Measurements from ENCODE around the gene FOXO3.
A peak's percentile ranks its signal among the peaks of the same experiment; 100 is the strongest.

Gene FOXO3

GRCh38 chr6:108597572-108598304 lies 37.0 kb downstream of the FOXO3 start:
- no peaks in the 10 kb centered on the region for H3K9me3 ChIP-seq (ENCODE audit: control insufficient read depth in 2 of 2, low read length in 2 of 2)
- peaks cover 44% of the 10 kb centered on the region for H3K4me1 ChIP-seq (ENCODE audit: control insufficient read depth, insufficient read depth, low read length)
- H3K9ac ChIP-seq (ENCODE audit: low read length in 2 of 2) = peak overlapping the region in 1 of 2 donors; percentile 2
- H3K27me3 ChIP-seq (ENCODE audit: control insufficient read depth in 1 of 2, insufficient read depth in 2 of 2, low read length in 2 of 2) = no peaks in the 10 kb centered on the region
- H3K27ac ChIP-seq (ENCODE audit: low read length) = no peak overlapping the region
- no peak overlapping the region for H3K4me3 ChIP-seq (ENCODE audit: low read length in 2 of 2)
- H3K36me3 ChIP-seq (ENCODE audit: control insufficient read depth in 2 of 2, insufficient read depth in 2 of 2, low read length in 2 of 2) = no peaks in the 10 kb centered on the region

- H3K4me1 ChIP-seq (ENCODE audit: control insufficient read depth, insufficient read depth, low read length) = peaks cover 42% of the 10 kb centered on the region
- no peaks in the 10 kb centered on the region for H3K36me3 ChIP-seq (ENCODE audit: control insufficient read depth in 2 of 2, insufficient read depth in 2 of 2, low read length in 2 of 2)
- H3K9ac ChIP-seq (ENCODE audit: low read length in 2 of 2) = peak overlapping the region in 1 of 2 donors; percentile 2
- H3K27ac ChIP-seq (ENCODE audit: low read length) = no peak overlapping the region
- no peaks in the 10 kb centered on the region for H3K9me3 ChIP-seq (ENCODE audit: control insufficient read depth in 2 of 2, low read length in 2 of 2)
- H3K4me3 ChIP-seq (ENCODE audit: low read length in 2 of 2) = no peak overlapping the region
- no peaks in the 10 kb centered on the region for H3K27me3 ChIP-seq (ENCODE audit: control insufficient read depth in 1 of 2, insufficient read depth in 2 of 2, low read length in 2 of 2)
Observed at GRCh38 chr6:108598305-108598863, 37.7 kb downstream of the FOXO3 start.

- Histone ChIP-seq H3K27ac (ENCODE audit: low read length) (no peak overlapping the region), H3K4me1 (ENCODE audit: control insufficient read depth, insufficient read depth, low read length) (peaks cover 11% of the 10 kb centered on the region), H3K36me3 (ENCODE audit: control insufficient read depth in 2 of 2, insufficient read depth in 2 of 2, low read length in 2 of 2) (no peaks in the 10 kb centered on the region), H3K9me3 (ENCODE audit: control insufficient read depth in 2 of 2, low read length in 2 of 2) (no peaks in the 10 kb centered on the region), H3K9ac (ENCODE audit: low read length in 2 of 2) (no peak overlapping the region), H3K4me3 (ENCODE audit: low read length in 2 of 2) (no peak overlapping the region), H3K27me3 (ENCODE audit: control insufficient read depth in 1 of 2, insufficient read depth in 2 of 2, low read length in 2 of 2) (no peaks in the 10 kb centered on the region)
Observed at GRCh38 chr6:108604156-108604555, 43.4 kb downstream of the FOXO3 start.

DNA sequence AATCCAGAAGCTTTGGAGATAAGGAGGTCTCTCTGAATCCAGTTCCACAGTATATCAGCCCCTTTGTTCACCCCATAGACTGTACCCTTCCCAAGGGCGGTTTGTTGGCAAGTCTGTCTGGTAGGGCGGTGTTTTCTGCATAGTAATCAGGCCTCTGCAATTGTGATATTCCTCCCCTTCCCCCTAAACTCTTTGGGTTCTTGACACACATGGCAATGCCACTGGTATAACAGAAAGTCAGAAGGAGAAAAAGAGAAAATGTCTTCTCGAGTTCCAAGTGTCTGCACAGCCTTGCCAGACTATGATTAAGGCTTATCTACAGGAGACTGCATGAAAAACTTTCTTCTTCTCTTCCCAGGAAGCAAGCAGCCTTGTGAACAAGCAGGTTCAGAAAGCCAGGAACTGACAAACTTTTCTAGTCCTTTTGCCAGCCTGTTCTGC lies 45.6 kb downstream of the FOXO3 start:
- Histone ChIP-seq H3K27ac (ENCODE audit: low read length) (no peak overlapping the region), H3K27me3 (ENCODE audit: control insufficient read depth in 1 of 2, insufficient read depth in 2 of 2, low read length in 2 of 2) (no peaks in the 10 kb centered on the region), H3K36me3 (ENCODE audit: control insufficient read depth in 2 of 2, insufficient read depth in 2 of 2, low read length in 2 of 2) (no peaks in the 10 kb centered on the region), H3K9me3 (ENCODE audit: control insufficient read depth in 2 of 2, low read length in 2 of 2) (no peaks in the 10 kb centered on the region), H3K4me1 (ENCODE audit: control insufficient read depth, insufficient read depth, low read length) (peaks cover 16% of the 10 kb centered on the region), H3K9ac (ENCODE audit: low read length in 2 of 2) (no peak overlapping the region), H3K4me3 (ENCODE audit: low read length in 2 of 2) (no peak overlapping the region)

GRCh38 chr6:108608453-108609275 lies 47.9 kb downstream of the FOXO3 start:
- Histone ChIP-seq H3K27ac (ENCODE audit: low read length) (peak overlapping the region; percentile 12), H3K27me3 (ENCODE audit: control insufficient read depth in 1 of 2, insufficient read depth in 2 of 2, low read length in 2 of 2) (no peaks in the 10 kb centered on the region), H3K4me3 (ENCODE audit: low read length in 2 of 2) (no peak overlapping the region), H3K9ac (ENCODE audit: low read length in 2 of 2) (no peak overlapping the region), H3K4me1 (ENCODE audit: control insufficient read depth, insufficient read depth, low read length) (peaks cover 16% of the 10 kb centered on the region), H3K36me3 (ENCODE audit: control insufficient read depth in 2 of 2, insufficient read depth in 2 of 2, low read length in 2 of 2) (no peaks in the 10 kb centered on the region), H3K9me3 (ENCODE audit: control insufficient read depth in 2 of 2, low read length in 2 of 2) (no peaks in the 10 kb centered on the region)

- no peaks in the 10 kb centered on the region for H3K9me3 ChIP-seq (ENCODE audit: control insufficient read depth in 2 of 2, low read length in 2 of 2)
- H3K27me3 ChIP-seq (ENCODE audit: control insufficient read depth in 1 of 2, insufficient read depth in 2 of 2, low read length in 2 of 2) = no peaks in the 10 kb centered on the region
- peak overlapping the region; percentile 12 for H3K27ac ChIP-seq (ENCODE audit: low read length)
- H3K4me3 ChIP-seq (ENCODE audit: low read length in 2 of 2) = no peak overlapping the region
- peaks cover 16% of the 10 kb centered on the region for H3K4me1 ChIP-seq (ENCODE audit: control insufficient read depth, insufficient read depth, low read length)
- no peak overlapping the region for H3K9ac ChIP-seq (ENCODE audit: low read length in 2 of 2)
- no peaks in the 10 kb centered on the region for H3K36me3 ChIP-seq (ENCODE audit: control insufficient read depth in 2 of 2, insufficient read depth in 2 of 2, low read length in 2 of 2)
Observed at GRCh38 chr6:108609276-108609769, 48.6 kb downstream of the FOXO3 start.

DNA sequence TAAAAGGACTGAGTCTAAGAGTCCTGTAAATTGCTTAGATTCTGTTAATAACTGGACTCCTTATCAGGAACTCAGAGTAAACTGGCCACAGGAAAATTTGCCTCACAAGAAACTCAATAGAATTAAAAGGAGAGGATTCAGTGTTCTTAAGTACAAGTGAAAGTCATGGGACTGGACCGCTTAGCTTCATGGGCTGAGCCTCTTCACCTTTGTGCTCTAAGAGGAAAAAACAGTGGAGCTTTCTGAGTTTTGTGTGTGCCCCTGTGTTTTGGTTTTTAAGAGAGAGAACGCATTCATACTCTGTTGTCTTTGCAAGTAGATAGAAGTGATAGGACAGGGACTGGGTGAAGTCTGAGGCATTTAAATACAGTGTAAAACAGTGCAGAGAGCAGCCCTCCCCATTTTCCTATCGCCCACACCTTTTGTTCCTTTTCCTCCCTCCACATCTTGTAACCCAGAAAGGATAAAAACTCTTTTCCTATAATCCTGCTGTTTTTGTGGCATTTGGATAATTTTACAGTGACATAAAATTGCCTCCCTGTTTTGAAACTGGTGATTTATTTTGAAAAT lies 49.6 kb downstream of the FOXO3 start:
- Histone ChIP-seq H3K4me1 (ENCODE audit: control insufficient read depth, insufficient read depth, low read length) (peaks cover 16% of the 10 kb centered on the region), H3K27me3 (ENCODE audit: control insufficient read depth in 1 of 2, insufficient read depth in 2 of 2, low read length in 2 of 2) (no peaks in the 10 kb centered on the region), H3K9ac (ENCODE audit: low read length in 2 of 2) (no peak overlapping the region), H3K9me3 (ENCODE audit: control insufficient read depth in 2 of 2, low read length in 2 of 2) (no peaks in the 10 kb centered on the region), H3K27ac (ENCODE audit: low read length) (no peak overlapping the region), H3K36me3 (ENCODE audit: control insufficient read depth in 2 of 2, insufficient read depth in 2 of 2, low read length in 2 of 2) (no peaks in the 10 kb centered on the region), H3K4me3 (ENCODE audit: low read length in 2 of 2) (no peak overlapping the region)

DNA sequence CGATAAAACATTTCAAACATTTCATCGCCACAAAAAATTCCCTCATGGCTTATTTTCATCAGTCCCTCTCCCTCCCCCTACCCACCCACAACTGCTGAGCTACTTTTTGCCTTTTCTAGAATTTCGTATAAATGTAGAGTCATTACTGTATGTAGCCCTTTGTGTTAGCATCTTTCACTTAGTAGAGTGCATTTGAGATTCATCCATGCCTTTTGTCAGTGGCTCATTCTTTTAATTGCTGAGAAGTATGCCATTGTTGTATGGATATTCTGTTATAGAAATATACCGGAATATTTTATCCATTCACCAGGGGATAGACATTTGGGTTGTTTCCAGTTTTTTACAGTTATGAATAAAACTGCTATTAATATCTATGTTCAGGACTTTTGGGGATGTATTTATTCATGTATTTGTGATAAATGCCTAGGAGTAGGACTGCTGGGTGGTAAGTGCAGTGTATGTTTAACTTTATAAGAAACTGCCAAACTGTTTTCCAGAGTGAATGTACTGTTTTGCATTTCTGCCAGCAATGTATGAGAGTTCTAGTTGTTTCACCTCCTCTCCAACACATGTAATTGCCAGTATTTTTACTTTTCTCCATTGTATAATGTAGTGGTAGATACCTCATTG lies 50.4 kb downstream of the FOXO3 start:
- Histone ChIP-seq H3K4me1 (ENCODE audit: control insufficient read depth, insufficient read depth, low read length) (peaks cover 16% of the 10 kb centered on the region), H3K27me3 (ENCODE audit: control insufficient read depth in 1 of 2, insufficient read depth in 2 of 2, low read length in 2 of 2) (no peaks in the 10 kb centered on the region), H3K9ac (ENCODE audit: low read length in 2 of 2) (no peak overlapping the region), H3K4me3 (ENCODE audit: low read length in 2 of 2) (no peak overlapping the region), H3K27ac (ENCODE audit: low read length) (no peak overlapping the region), H3K36me3 (ENCODE audit: control insufficient read depth in 2 of 2, insufficient read depth in 2 of 2, low read length in 2 of 2) (no peaks in the 10 kb centered on the region), H3K9me3 (ENCODE audit: control insufficient read depth in 2 of 2, low read length in 2 of 2) (no peaks in the 10 kb centered on the region)

DNA sequence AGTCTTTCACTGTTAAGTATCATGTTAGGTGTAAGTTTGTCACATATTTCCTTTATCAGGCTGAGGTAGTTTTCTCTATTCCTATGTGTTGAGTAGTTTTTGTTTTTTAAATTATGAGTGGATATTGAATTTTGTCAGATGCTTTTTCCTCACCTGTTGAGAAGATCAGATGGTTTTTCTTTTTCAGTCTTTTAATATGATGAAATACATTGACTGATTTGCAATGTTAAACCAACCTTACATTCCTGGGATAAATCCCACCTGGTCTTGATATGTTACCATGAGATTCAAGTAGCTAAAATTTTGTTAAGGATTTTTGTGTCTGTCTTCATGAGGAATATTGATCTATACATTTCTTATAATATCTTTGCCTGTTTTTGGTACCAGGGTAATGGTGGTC lies 52.1 kb downstream of the FOXO3 start:
- Histone ChIP-seq H3K9me3 (ENCODE audit: control insufficient read depth in 2 of 2, low read length in 2 of 2) (no peaks in the 10 kb centered on the region), H3K36me3 (ENCODE audit: control insufficient read depth in 2 of 2, insufficient read depth in 2 of 2, low read length in 2 of 2) (no peaks in the 10 kb centered on the region), H3K4me1 (ENCODE audit: control insufficient read depth, insufficient read depth, low read length) (peaks cover 11% of the 10 kb centered on the region), H3K4me3 (ENCODE audit: low read length in 2 of 2) (no peak overlapping the region), H3K9ac (ENCODE audit: low read length in 2 of 2) (no peak overlapping the region), H3K27me3 (ENCODE audit: control insufficient read depth in 1 of 2, insufficient read depth in 2 of 2, low read length in 2 of 2) (no peaks in the 10 kb centered on the region), H3K27ac (ENCODE audit: low read length) (no peak overlapping the region)

DNA sequence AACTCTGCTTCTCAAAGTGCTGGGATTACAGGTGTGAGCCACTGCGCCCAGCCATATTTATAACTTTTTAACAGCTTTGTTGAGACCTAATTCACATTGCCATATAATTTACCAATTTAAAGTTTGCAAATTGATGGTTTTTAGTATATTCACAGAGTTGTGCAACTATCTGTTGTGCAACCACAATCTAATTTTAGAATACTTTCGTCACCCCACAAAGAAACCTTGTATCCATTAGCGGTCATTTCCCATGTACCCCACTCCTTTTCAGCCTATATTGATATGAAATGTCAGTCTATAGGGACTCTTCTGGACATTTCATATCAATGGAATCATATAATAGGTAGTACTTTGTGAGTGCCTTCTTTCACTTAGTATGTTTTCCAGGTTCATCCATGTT lies 55.8 kb downstream of the FOXO3 start:
- no peaks in the 10 kb centered on the region for H3K36me3 ChIP-seq (ENCODE audit: control insufficient read depth in 2 of 2, insufficient read depth in 2 of 2, low read length in 2 of 2)

More for the DNA sequence above, 55.8 kb downstream of the FOXO3 start:
- Histone ChIP-seq H3K4me3 (ENCODE audit: low read length in 2 of 2) (no peak overlapping the region), H3K4me1 (ENCODE audit: control insufficient read depth, insufficient read depth, low read length) (peaks cover 13% of the 10 kb centered on the region), H3K9me3 (ENCODE audit: control insufficient read depth in 2 of 2, low read length in 2 of 2) (no peaks in the 10 kb centered on the region), H3K9ac (ENCODE audit: low read length in 2 of 2) (no peak overlapping the region), H3K27ac (ENCODE audit: low read length) (no peak overlapping the region), H3K27me3 (ENCODE audit: control insufficient read depth in 1 of 2, insufficient read depth in 2 of 2, low read length in 2 of 2) (no peaks in the 10 kb centered on the region)
